PFSK-1 (cell line): ENCODE results near the gene ESF1.

Experiments
- SIN3A ChIP-seq: IDR thresholded peaks from 2 replicates; pipeline ENCODE4 v1.6.1; 2012; ENCODE audit warnings: mild to moderate bottlenecking, low read length, moderate library complexity, borderline replicate concordance; ENCODE audit not compliant: insufficient read depth
- TAF1 ChIP-seq: IDR thresholded peaks from 2 replicates; pipeline ENCODE4 v1.6.1; 2012; ENCODE audit warnings: low read length, control low read depth, borderline replicate concordance; ENCODE audit not compliant: insufficient read depth
- TF ChIP-seq, protein P1 (sequence below), 2 experiments: IDR thresholded peaks; 2 replicates each; pipeline versions ENCODE4 v1.6.1 to v1.8.0; 2011 to 2012; ENCODE audit warnings: low read depth in 2 of 2, low read length in 2 of 2, control low read depth in 1 of 2, inconsistent platforms in 1 of 2, mild to moderate bottlenecking in 1 of 2, moderate library complexity in 1 of 2; ENCODE audit not compliant: insufficient read depth in 1 of 2

DNA sequence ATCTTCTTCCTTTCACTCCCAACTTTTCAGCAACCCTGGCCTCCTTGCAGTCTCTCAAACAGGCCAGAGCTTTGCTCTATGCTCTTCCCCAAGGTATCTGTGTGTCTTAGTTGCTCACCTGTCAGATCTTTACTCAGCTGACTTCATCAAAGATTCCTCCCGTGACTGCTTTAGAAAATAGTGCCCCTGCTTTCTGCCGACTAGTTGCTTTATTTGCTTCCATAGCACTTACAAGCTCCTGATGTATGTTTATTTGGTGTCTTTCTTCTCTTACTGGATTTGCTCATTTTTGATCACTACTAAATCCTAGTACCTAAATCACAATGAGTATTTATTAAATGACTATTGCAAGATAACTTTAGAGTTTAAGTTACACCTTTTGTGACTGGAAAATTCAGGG is 6.0 kb upstream of the ESF1 start:
- no peak for TF ChIP-seq TAF1
- TF ChIP-seq, protein P1, sequence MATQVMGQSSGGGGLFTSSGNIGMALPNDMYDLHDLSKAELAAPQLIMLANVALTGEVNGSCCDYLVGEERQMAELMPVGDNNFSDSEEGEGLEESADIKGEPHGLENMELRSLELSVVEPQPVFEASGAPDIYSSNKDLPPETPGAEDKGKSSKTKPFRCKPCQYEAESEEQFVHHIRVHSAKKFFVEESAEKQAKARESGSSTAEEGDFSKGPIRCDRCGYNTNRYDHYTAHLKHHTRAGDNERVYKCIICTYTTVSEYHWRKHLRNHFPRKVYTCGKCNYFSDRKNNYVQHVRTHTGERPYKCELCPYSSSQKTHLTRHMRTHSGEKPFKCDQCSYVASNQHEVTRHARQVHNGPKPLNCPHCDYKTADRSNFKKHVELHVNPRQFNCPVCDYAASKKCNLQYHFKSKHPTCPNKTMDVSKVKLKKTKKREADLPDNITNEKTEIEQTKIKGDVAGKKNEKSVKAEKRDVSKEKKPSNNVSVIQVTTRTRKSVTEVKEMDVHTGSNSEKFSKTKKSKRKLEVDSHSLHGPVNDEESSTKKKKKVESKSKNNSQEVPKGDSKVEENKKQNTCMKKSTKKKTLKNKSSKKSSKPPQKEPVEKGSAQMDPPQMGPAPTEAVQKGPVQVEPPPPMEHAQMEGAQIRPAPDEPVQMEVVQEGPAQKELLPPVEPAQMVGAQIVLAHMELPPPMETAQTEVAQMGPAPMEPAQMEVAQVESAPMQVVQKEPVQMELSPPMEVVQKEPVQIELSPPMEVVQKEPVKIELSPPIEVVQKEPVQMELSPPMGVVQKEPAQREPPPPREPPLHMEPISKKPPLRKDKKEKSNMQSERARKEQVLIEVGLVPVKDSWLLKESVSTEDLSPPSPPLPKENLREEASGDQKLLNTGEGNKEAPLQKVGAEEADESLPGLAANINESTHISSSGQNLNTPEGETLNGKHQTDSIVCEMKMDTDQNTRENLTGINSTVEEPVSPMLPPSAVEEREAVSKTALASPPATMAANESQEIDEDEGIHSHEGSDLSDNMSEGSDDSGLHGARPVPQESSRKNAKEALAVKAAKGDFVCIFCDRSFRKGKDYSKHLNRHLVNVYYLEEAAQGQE (IDR thresholded peaks at IDR 0.05; ENCODE audit: insufficient read depth in 1 of 2, low read depth in 2 of 2, low read length in 2 of 2): no peak
- no peak for TF ChIP-seq SIN3A
